ENCODE results near the gene GFY. TPM values are rescaled to one million over a fixed set of nuclear protein-coding genes. Genes with fewer than 3 reads are reported as not detected.

The GFY gene
- total and polyA plus RNA-seq, 9 of the 15 experiments (the other 6 are each of a cell fraction or from before 2014, with no cell fraction given): 0.06 to 0.40 (median 0.19) TPM; not detected in 3

- TF ChIP-seq, protein P1, sequence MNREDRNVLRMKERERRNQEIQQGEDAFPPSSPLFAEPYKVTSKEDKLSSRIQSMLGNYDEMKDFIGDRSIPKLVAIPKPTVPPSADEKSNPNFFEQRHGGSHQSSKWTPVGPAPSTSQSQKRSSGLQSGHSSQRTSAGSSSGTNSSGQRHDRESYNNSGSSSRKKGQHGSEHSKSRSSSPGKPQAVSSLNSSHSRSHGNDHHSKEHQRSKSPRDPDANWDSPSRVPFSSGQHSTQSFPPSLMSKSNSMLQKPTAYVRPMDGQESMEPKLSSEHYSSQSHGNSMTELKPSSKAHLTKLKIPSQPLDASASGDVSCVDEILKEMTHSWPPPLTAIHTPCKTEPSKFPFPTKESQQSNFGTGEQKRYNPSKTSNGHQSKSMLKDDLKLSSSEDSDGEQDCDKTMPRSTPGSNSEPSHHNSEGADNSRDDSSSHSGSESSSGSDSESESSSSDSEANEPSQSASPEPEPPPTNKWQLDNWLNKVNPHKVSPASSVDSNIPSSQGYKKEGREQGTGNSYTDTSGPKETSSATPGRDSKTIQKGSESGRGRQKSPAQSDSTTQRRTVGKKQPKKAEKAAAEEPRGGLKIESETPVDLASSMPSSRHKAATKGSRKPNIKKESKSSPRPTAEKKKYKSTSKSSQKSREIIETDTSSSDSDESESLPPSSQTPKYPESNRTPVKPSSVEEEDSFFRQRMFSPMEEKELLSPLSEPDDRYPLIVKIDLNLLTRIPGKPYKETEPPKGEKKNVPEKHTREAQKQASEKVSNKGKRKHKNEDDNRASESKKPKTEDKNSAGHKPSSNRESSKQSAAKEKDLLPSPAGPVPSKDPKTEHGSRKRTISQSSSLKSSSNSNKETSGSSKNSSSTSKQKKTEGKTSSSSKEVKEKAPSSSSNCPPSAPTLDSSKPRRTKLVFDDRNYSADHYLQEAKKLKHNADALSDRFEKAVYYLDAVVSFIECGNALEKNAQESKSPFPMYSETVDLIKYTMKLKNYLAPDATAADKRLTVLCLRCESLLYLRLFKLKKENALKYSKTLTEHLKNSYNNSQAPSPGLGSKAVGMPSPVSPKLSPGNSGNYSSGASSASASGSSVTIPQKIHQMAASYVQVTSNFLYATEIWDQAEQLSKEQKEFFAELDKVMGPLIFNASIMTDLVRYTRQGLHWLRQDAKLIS (CRISPR knock-in tag; IDR thresholded peaks at IDR 0.05): no peak
- TF ChIP-seq ZNF274 (IDR thresholded peaks at IDR 0.05; ENCODE audit: borderline replicate concordance, low read depth, low read length) (no peak), PURB (CRISPR knock-in tag; IDR thresholded peaks at IDR 0.05; ENCODE audit: low read depth) (no peak), ZC3H8 (IDR thresholded peaks at IDR 0.05) (no peak), NR2C2 (CRISPR knock-in tag; IDR thresholded peaks at IDR 0.05) (no peak), NR2C2 (tag; IDR thresholded peaks at IDR 0.05) (peak; percentile 78), MTF1 (CRISPR knock-in tag; IDR thresholded peaks at IDR 0.05; ENCODE audit: borderline replicate concordance) (no peak), LCOR (CRISPR knock-in tag; IDR thresholded peaks at IDR 0.05) (no peak; the same call in 1 of the 2 replicates), ZMIZ1 (IDR thresholded peaks at IDR 0.05; ENCODE audit: low read depth in 2 of 2, low read length in 2 of 2) (peak in 1 of 2 experiments; percentile 60; a peak in 1 of 4 replicates), EHMT2 (IDR thresholded peaks at IDR 0.05) (no peak), ZNF184 (CRISPR knock-in tag; IDR thresholded peaks at IDR 0.05) (no peak), ILK (tag; IDR thresholded peaks at IDR 0.05; ENCODE audit: borderline replicate concordance, low read depth) (no peak), ZNF445 (CRISPR knock-in tag; IDR thresholded peaks at IDR 0.05; ENCODE audit: low read depth) (no peak), ARID1B (IDR thresholded peaks at IDR 0.05) (no peak), NFE2 (IDR thresholded peaks at IDR 0.05; ENCODE audit: low read depth) (peak; percentile 29; the same call in 1 of the 2 replicates), CBX8 (IDR thresholded peaks at IDR 0.05; ENCODE audit: borderline replicate concordance, extremely low read depth, low read depth, low read length, poor library complexity, severe bottlenecking) (no peak), CBFB (CRISPR knock-in tag; IDR thresholded peaks at IDR 0.05) (no peak; the same call in 1 of the 2 replicates)
- TF ChIP-seq, protein P2, sequence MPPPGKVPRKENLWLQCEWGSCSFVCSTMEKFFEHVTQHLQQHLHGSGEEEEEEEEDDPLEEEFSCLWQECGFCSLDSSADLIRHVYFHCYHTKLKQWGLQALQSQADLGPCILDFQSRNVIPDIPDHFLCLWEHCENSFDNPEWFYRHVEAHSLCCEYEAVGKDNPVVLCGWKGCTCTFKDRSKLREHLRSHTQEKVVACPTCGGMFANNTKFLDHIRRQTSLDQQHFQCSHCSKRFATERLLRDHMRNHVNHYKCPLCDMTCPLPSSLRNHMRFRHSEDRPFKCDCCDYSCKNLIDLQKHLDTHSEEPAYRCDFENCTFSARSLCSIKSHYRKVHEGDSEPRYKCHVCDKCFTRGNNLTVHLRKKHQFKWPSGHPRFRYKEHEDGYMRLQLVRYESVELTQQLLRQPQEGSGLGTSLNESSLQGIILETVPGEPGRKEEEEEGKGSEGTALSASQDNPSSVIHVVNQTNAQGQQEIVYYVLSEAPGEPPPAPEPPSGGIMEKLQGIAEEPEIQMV (tag; conservative IDR thresholded peaks at IDR 0.05; ENCODE audit: low read depth): no peak
These were observed 28.0 kb downstream of the GFY start, which contains the start of gene ALDH16A1 (continued) for GRCh38 chr19:49453013-49453756.
